GM18502 (cell line): ENCODE data around the gene TBL1Y.
"Not testable (repeated sequence)": the region's sequence is repeated elsewhere in the genome, so short reads cannot be mapped to it uniquely, and the experiment has no call there.

Source experiments
- ATAC-seq: cut with Tn5 transposase; IDR thresholded peaks from one replicate; pipeline ENCODE4 v1.9.1; 2021; ENCODE audit warnings: mild to moderate bottlenecking; ENCODE audit not compliant: unreplicated experiment, poor library complexity

The TBL1Y gene

GRCh38 chrY:6910372-6911252, at the start of gene TBL1Y:
Gene TBL1Y, plus strand, starts transcription at chrY:6910697. Its CDS starts 114,388 bp downstream, at chrY:7025085.
- ATAC-seq = no peak

DNA sequence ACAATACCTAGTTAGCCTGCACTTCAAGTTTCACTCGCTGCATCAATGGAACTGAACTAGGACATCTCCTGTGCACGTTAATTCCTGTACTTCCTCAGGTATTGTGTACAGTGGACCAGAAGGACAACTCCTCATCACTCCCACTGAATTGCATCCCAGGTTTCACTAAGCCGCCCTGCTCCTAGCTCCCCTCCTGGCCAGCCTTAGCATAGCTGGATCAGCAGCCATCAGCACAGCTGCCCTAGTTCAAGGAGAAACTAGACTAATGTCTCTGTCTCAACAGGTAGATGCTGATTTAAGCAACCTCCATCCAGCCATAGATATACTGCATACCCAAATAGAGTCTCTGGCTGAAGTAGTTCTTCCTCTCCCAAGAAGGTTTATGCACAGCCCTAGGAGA, 16.0 kb upstream of the TBL1Y start:
- ATAC-seq = no peak

- ATAC-seq = no peak
These were observed 15.3 kb upstream of the TBL1Y start for GRCh38 chrY:6895236-6895635.

DNA sequence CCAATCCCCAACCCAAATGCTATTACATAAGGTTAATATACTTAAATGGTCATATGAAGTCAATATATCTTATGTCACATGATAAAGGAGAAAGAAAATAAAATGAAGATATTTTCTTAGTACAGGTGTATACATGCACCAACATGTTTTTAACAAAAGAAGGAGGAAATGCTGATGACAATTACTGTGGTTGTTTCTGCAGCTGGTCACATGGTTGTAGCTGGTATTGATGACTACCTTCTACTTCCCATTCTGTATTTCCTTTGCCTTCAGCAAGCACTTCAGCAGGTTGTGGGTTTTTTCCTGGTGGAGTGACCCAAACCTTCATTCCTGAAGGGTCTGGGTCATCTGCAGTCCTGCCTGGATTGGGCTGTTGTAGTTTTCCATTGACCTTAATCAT, 8.4 kb upstream of the TBL1Y start:
- not testable (repeated sequence) for ATAC-seq

GRCh38 chrY:6907591-6907990, 2.9 kb upstream of the TBL1Y start:
- ATAC-seq = no peak

GRCh38 chrY:6908021-6908420, 2.5 kb upstream of the TBL1Y start:
- not testable (repeated sequence) for ATAC-seq

GRCh38 chrY:6909118-6909521, 1.4 kb upstream of the TBL1Y start:
- ATAC-seq = no peak

DNA sequence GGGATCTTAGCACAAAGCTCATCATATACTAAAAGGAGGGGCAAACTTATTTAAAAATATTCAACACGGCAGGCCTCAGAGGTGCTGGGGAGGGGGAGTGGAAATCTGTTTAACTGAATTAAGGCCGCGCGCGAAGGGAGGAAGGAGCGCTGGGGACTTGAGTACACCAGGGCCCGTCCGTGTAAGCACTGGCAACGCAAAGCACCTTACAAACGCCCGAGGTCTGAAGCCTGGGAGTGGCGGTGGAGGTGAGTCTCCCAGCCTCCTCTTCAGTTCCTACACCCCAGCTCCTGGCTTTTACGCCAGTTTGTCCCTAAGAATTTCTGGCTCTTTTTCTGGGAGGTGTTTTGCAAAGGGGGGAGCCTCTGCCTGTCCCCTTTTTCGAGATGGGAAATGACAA, 641 bp upstream of the TBL1Y start:
- ATAC-seq = no peak

- ATAC-seq = no peak
These were observed 870 bp downstream of the TBL1Y start, which contains the start of gene AMELY for GRCh38 chrY:6911253-6911881. Gene AMELY, minus strand, starts transcription at chrY:6911752. Its CDS starts 39,144 bp downstream, at chrY:6872608.

GRCh38 chrY:6913362-6913761, 2.9 kb downstream of the TBL1Y start:
- no peak for ATAC-seq

- no peak for ATAC-seq
These were observed 10.6 kb downstream of the TBL1Y start for GRCh38 chrY:6921061-6921460.

- ATAC-seq = no peak
These were observed 17.8 kb downstream of the TBL1Y start for GRCh38 chrY:6928265-6928664.

DNA sequence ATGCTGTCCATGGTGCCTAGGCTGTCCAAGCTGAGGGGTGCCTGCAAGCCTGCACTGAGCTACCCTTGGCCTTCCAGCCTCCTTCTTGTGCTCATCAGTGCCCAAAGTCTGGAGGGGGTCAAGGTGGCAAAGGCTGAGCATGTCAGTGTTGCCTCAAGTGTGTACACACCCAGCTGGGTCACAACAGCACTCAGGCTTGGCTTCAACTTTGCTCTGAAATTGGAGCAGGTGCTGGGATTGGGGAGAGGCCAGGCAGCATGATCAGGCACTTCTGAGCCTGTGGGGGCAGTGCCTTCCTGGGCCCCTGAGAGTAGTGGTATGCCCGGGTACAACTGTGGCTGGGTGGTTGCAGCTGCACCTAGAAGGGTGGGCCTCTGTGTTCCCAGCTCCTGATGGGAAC, 18.7 kb downstream of the TBL1Y start:
- no peak for ATAC-seq

DNA sequence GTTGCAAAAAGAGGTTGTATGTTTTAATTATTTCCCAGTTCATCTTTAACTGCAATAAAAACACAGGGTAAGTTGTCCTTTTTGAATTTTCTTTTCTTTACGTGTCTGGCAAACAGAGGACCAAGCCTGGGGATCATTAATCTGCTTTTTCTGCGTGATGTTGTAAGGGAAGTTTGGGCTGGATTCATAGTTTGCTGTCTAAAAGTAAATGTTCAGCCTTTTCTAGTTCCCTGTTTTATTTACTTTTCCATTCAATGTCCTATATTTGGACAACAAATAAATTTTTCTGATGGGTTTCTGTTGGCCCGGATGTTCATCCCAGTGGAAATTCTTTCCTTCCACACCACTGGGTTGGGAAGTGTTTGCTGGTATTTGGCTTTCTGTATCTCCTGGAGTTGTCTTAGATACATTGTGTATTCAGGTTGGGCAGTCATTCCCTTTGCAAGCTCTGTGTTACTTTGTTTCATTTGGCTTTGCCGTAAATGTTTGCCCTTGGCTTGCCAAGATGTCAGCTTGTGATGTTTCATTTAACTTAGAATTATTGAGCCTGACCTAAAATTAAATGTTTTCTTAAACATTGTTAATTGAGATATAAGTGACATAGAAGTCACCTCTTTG, 21.4 kb downstream of the TBL1Y start:
- no peak for ATAC-seq

DNA sequence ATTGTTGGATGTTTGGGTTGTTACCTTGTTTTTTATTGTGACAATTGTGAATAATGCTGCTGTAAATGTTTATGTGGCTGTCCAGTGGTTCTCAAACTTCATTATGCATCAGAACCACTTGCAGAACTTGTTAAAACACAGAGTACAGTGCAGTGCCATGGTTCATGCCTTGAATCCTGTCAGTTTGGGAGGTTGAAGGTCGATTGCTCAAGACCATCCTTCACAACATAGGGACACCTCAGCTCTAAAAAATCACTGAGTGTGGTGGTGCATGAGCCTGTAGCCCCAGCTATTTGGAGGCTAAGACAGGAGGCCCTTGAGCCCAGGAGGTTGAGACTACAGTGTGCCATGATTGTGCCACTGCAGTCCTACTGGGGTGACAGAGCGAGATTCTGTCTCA, 25.0 kb downstream of the TBL1Y start:
- no peak for ATAC-seq

DNA sequence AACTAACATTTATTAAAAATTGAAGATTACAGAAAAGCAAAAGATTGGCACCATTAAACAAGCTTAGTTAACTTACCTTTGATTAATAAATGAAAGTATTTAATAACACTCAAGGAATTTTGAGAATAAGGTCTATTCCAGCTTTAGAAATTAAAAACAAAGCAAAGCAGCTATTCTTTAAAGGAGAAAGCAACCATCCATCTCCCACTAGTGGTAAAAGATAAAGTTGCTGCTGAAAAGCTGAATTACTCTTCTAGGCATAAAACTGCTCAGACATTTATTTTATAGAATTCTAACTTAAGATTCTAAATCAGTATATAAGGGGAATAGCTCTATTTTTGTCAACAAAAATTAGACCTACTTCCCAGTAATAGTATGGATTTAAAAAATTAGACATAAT, 37.2 kb downstream of the TBL1Y start:
- ATAC-seq = no peak

GRCh38 chrY:6948378-6948777, 37.9 kb downstream of the TBL1Y start:
- no peak for ATAC-seq

GRCh38 chrY:6949947-6950346, 39.5 kb downstream of the TBL1Y start:
- ATAC-seq = no peak

DNA sequence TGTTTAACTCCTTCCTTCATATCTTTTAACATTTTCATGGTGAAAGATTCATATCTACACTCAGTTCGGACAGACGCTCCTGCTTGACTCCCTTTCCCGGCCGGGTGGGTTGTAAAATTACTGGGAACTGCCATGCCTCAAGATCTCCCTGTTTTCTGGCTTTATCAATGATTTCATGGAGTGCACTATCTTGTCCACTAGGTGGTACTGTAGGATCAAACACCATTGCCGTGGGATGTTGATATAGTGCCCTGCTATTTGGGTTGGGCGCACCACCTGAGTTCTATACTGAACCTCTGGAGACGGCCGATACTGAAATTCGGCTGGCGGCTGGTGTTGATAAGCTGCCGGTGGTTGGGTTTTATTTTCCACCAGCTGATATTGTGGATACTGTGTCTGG, 54.2 kb downstream of the TBL1Y start:
- no peak for ATAC-seq

DNA sequence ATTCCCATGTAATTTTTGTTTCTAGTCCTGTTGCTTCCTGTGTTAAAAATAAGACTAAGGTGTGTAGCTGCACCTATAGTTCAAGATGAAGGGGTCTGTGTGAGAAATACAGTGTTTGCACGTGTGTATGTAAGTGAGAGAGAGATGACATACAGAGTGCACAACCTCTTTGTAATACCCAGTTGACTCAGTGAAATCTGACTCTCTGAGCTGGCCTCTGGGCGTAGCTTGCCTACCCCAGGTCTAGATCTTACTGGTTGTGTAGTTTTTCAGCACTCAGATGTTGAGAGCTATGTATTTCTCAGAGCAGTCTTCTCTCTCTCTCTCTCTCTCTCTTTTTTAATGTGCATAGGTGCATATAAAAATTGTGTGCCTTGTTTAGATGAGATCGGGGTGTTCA, 56.0 kb downstream of the TBL1Y start:
- ATAC-seq = no peak

DNA sequence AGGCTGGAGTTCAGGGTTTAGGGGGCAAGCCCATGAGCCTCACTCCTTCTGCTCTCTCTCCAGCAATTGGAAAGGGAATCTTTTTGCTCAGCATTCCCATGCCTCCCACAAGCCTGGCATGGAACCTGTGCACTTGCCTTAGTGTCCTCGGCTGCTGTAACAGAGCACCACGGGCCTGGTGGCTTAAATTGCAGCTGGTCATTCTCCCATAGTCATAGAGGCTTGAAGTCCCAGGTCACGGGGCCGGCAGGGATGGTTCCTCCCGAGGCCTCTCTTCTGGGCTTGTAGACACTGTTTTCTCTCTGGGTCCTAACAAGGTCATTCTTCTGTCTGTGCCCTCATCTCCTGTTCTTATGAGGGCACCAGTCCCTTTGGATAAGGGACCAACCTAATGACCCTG, 57.2 kb downstream of the TBL1Y start:
- no peak for ATAC-seq
